ENCODE measurements around the gene SUPT6H.
A peak's percentile ranks its signal among the peaks of the same experiment; 100 is the strongest.

SUPT6H gene

DNA sequence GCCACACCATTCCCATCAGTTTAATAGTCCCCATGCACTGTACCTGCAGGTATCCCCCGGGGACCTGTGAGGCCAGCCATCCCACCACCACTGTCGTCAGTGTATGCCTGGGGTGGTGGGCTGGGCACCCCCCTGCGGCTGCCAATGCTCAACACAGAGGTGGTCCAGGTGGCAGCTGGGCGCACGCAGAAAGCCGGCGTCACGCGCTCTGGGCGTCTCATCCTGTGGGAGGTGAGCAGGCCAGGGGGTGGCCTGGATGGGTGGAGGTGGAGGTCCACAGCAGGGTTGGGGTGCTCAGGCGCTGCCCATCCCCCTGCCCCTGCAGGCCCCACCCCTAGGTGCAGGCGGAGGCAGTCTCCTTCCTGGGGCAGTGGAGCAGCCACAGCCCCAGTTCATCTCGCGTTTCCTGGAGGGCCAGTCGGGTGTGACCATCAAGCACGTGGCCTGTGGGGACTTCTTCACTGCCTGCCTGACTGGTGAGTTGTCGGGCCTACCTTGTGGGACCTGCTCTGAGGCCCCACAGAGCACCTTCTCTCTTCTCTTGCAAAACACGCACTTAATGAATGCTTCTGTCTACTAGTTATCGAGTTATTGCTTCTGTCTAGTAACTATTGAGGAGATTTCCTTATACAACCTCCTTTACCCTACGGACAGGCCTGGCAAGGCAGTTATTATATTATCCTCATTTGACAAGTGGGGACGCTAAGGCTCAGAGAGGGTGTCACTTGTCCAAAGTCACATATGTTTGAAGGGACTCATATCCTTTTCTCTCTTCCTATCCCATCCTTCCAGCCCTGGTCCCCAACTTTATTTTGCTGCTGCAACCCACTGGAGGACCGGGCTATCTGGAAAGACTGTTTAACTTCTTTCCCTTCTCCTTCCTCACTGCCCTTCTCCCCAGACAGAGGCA, 76.0 kb downstream of the SUPT6H start:
- DNase-seq = no peak

GRCh38 chr17:28738680-28739384, 76.8 kb downstream of the SUPT6H start:
- DNase-seq = peak; percentile 62 to 81

GRCh38 chr17:28740406-28741357, 78.7 kb downstream of the SUPT6H start:
- DNase-seq = no peak

DNA sequence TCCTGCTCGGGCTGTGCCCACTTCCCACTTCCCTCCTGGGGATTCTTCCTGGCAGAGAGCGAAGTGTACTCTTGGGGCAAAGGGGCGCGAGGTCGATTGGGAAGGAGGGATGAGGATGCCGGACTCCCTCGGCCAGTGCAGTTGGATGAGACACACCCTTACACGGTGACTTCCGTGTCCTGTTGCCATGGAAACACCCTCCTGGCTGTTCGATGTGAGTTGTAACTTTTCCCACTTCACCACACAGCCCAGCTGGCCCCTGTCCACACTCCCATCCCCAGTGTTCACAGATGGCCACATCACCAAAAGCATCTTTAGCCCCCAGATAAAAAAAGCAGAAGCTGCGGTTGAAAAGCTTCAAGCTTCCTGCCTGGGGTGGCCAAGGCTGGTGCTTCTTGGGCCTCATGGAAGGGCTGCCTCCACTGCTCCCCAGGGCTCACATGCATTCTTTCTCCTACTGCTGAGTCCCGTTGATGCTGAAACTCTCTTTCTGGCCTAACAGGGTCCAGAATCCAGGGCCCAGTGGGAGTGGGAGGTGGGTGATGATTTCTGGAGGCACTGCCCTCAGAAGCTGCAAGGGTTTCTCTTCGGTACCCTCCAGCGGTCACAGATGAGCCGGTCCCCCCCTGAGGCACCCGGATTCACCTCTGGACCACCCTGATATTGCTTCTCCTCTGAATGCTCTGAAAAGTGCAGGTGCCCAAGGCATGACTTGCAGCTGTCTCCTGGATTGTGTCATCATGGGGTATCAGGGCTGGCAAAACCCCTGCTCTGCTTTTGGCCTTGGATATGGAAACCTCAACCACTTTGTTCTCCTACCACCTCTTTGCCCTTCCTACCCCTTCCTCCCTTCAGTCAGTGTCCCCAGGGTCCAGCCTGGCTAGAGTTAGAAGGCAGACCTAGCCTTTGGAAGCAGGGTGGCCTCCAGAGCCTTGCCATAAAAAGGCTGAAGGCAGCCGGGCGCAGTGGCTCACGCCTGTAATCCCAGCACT, 79.6 kb downstream of the SUPT6H start:
- DNase-seq = no peak

GRCh38 chr17:28743243-28744103, 81.5 kb downstream of the SUPT6H start, which contains the start of gene TRAF4:
Gene TRAF4 (plus strand): TSS chr17:28744011. CDS start chr17:28744113, 102 bp downstream.
- peak; percentile 75 to 82 for DNase-seq

GRCh38 chr17:28744104-28744971, 82.3 kb downstream of the SUPT6H start:
- peak; percentile 69 to 72 for DNase-seq

- peak in 1 of 2 donors; percentile 32 for DNase-seq
Measured at GRCh38 chr17:28744972-28745785, 83.2 kb downstream of the SUPT6H start.

DNA sequence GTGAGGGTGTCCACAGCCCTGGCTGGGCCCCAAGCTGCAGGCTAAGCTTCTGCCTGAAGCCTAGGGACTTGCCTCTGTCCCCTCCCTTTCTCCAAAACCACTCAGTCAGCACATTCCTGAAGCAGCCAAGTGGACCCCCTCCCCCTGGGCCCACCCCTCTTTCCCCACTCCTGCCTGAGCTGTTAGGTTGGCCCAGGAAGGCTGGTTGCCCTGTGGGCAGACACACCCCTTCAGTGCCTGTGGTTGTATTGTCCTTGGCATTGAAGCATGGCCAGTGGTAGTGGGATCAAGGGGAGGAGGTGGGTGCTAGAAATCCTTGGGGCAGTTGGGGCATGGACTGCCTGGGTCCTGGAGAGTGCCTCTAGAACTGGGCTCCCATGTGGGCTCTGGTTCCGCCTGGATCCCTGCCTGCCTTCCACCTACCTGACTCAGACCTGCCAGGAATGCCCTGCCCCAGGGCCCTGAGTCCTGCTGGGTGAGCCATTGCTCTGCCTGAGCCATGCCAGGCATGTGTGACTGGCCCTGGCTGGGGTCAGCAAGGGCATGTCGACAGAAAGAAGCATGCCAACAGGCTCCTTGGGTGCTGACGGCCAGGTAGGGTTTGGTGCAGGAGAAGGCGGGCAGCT, 83.9 kb downstream of the SUPT6H start:
- no peak for DNase-seq

GRCh38 chr17:28746611-28747050, 84.6 kb downstream of the SUPT6H start:
- DNase-seq = no peak

DNA sequence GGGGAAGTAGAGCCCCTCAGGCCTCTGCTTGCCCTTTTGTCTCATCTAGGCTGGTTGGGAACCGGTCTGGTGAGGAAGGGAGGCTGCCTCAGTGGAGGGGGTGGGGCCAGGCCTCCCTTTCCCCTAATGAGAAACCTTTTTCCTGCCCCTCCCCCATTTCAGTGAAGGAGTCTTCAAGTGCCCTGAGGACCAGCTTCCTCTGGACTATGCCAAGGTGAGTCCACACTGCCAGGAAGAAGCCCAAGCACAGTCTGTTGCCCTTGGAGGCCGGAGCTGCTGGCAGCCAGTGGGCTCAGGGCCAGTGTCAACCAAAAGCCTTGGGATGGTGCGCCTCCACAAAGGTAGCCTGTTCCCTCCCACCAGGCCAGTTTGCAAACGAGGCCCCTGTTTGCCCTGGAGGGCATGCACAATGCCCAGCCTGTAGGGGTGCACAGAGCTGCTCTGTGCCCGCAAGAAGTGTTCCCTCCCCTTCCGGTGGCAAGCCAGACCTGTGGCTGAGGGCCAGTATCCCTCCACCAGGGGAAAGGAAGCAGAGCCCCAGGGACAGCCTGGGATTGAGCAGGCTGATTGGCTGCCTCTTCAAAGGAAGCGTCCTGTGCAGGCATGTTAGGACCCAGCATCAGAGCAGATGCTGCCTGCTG, 85.2 kb downstream of the SUPT6H start:
- no peak for DNase-seq

- DNase-seq = no peak
Measured at GRCh38 chr17:28747801-28748750, 86.1 kb downstream of the SUPT6H start.

DNA sequence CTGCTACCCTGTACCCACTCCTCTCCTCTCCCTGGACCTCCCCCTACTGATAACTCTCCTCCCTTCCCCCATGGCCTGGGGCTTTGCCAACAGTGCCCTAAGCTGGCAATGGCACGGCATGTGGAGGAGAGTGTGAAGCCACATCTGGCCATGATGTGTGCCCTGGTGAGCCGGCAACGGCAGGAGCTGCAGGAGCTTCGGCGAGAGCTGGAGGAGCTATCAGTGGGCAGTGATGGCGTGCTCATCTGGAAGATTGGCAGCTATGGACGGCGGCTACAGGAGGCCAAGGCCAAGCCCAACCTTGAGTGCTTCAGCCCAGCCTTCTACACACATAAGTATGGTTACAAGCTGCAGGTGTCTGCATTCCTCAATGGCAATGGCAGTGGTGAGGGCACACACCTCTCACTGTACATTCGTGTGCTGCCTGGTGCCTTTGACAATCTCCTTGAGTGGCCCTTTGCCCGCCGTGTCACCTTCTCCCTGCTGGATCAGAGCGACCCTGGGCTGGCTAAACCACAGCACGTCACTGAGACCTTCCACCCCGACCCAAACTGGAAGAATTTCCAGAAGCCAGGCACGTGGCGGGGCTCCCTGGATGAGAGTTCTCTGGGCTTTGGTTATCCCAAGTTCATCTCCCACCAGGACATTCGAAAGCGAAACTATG, 87.0 kb downstream of the SUPT6H start:
- no peak for DNase-seq

GRCh38 chr17:28749516-28750177, 87.6 kb downstream of the SUPT6H start:
- DNase-seq = no peak

DNA sequence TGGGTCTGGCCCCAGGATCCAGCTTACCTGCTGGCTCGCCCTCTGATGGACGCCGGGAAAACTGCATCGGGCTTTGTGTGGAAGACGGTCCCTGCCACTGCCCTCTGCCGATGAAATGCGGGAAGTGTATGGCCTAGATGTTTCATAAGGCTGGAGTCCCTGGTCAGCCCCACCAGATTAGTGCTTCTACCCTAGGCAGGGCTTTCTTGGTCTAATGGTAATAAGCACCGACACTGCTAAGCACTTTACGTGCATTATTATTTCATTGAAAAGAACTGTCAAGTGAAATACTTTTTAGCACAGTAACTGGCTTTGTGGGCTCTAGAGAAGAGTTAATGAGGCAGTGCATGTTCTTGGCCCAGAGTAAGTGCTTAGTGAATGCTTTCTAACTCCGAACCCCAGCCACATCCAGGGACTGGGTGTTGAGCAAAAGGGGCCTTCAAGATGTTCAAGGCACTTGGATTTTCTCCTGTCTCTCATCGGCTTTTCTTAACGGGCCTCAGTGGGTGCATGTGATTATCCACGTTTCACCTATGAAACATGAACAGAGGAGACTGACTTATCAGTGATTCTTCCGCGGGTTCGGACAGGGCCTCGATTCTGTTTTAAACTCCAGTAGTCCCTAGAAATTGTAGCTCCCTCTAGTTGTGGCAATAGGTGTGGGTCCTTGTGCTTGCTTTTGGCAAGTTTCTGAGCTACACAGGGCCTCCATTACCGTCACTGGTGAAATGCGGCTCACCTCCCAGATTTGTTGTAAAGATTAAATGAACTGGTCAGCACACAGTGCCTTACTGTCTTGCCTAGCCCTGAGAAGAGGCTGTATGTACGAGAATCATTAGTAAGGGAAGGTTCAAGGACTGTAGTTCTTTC, 88.4 kb downstream of the SUPT6H start:
- peak; percentile 84 to 89 for DNase-seq
